Measurements from ENCODE around the gene PLEKHG4B. TPM values are rescaled to one million over a fixed set of nuclear protein-coding genes. Genes with fewer than 3 reads are reported as not detected.
"Not testable (repeated sequence)": the region's sequence is repeated elsewhere in the genome, so short reads cannot be mapped to it uniquely, and the experiment has no call there.

The PLEKHG4B gene
- polyA plus RNA-seq, 1 donor from 2014 or later: not detected

- H3K4me3 Mint-ChIP-seq: no peak overlapping the region
- no peaks in the 10 kb centered on the region for H3K9me3 Mint-ChIP-seq
- peaks cover 4% of the 10 kb centered on the region for H3K36me3 Mint-ChIP-seq
- H3K4me1 Mint-ChIP-seq: peaks cover 0 to 7% (median 6%) of the 10 kb centered on the region in 3 donors
- no peaks in the 10 kb centered on the region for H3K27me3 Mint-ChIP-seq
- no peak overlapping the region for H3K27ac Mint-ChIP-seq
Observed at GRCh38 chr5:201672-202071, 109.7 kb downstream of the PLEKHG4B start.

- H3K4me3 Mint-ChIP-seq: no peak overlapping the region
- H3K27ac Mint-ChIP-seq: no peak overlapping the region
- no peaks in the 10 kb centered on the region for H3K9me3 Mint-ChIP-seq
Observed at GRCh38 chr5:203246-203930, 111.4 kb downstream of the PLEKHG4B start.

DNA sequence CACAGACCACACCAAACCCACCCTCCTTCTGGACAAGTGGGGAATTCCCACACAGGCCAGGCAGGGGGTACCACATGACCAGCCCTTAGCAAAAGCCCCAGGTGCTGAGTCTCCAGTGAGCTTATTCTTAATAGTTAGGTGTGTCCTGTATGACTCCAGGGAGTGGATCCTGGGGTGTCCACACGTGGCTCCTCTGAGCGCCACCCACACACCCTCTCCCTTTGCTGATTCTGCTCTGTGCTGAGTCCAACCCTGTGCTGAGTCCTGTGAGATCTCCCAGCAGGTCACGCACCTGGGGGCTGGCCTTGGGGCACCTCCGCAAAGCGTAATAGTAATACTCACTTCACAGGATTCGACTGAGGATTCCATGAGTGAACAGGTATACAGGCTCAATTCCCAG, 112.0 kb downstream of the PLEKHG4B start:
- no peak overlapping the region for H3K27ac Mint-ChIP-seq
- H3K4me1 Mint-ChIP-seq: peaks cover 0 to 10% (median 8%) of the 10 kb centered on the region in 3 donors
- H3K4me3 Mint-ChIP-seq: no peak overlapping the region
- H3K36me3 Mint-ChIP-seq: peaks cover 4% of the 10 kb centered on the region
- no peaks in the 10 kb centered on the region for H3K27me3 Mint-ChIP-seq
- no peaks in the 10 kb centered on the region for H3K9me3 Mint-ChIP-seq

More at GRCh38 chr5:203246-203930, 111.4 kb downstream of the PLEKHG4B start:
- Mint-ChIP-seq H3K27me3 (no peaks in the 10 kb centered on the region), H3K36me3 (peaks cover 4% of the 10 kb centered on the region), H3K4me1 (peaks cover 0 to 10% (median 8%) of the 10 kb centered on the region in 3 donors)

- Mint-ChIP-seq H3K36me3 (peaks cover 4% of the 10 kb centered on the region), H3K9me3 (no peaks in the 10 kb centered on the region), H3K4me1 (peaks cover under 1 to 10% (median 8%) of the 10 kb centered on the region in 3 donors), H3K27ac (peak overlapping the region in 1 of 3 donors; percentile 73), H3K4me3 (no peak overlapping the region), H3K27me3 (no peaks in the 10 kb centered on the region)
Observed at GRCh38 chr5:204462-204861, 112.5 kb downstream of the PLEKHG4B start.

- Mint-ChIP-seq H3K27ac (peak overlapping the region in 2 of 3 donors; percentile 39 to 73), H3K9me3 (no peaks in the 10 kb centered on the region), H3K4me1 (peaks cover 7 to 16% (median 14%) of the 10 kb centered on the region in 3 donors), H3K4me3 (peak overlapping the region in 1 of 4 donors; percentile 28), H3K27me3 (no peaks in the 10 kb centered on the region), H3K36me3 (peaks cover 5% of the 10 kb centered on the region)
Observed at GRCh38 chr5:204966-205670, 113.2 kb downstream of the PLEKHG4B start.

- H3K36me3 Mint-ChIP-seq: peaks cover 5% of the 10 kb centered on the region
- H3K27ac Mint-ChIP-seq: no peak overlapping the region
- peaks cover 10 to 14% (median 12%) of the 10 kb centered on the region in 3 donors for H3K4me1 Mint-ChIP-seq
- no peaks in the 10 kb centered on the region for H3K9me3 Mint-ChIP-seq
- no peak overlapping the region for H3K4me3 Mint-ChIP-seq
- H3K27me3 Mint-ChIP-seq: no peaks in the 10 kb centered on the region
Observed at GRCh38 chr5:206406-206805, 114.4 kb downstream of the PLEKHG4B start.

- Mint-ChIP-seq H3K27me3 (no peaks in the 10 kb centered on the region), H3K9me3 (no peaks in the 10 kb centered on the region), H3K4me3 (no peak overlapping the region), H3K36me3 (peaks cover 5% of the 10 kb centered on the region), H3K4me1 (peaks cover 10 to 12% (median 11%) of the 10 kb centered on the region in 3 donors), H3K27ac (no peak overlapping the region)
Observed at GRCh38 chr5:206927-207536, 115.1 kb downstream of the PLEKHG4B start.

GRCh38 chr5:207599-207998, 115.6 kb downstream of the PLEKHG4B start:
- Mint-ChIP-seq H3K4me3 (no peak overlapping the region), H3K36me3 (peaks cover 5% of the 10 kb centered on the region), H3K27ac (no peak overlapping the region), H3K9me3 (no peaks in the 10 kb centered on the region), H3K4me1 (peaks cover 10 to 12% (median 11%) of the 10 kb centered on the region in 3 donors), H3K27me3 (no peaks in the 10 kb centered on the region)

DNA sequence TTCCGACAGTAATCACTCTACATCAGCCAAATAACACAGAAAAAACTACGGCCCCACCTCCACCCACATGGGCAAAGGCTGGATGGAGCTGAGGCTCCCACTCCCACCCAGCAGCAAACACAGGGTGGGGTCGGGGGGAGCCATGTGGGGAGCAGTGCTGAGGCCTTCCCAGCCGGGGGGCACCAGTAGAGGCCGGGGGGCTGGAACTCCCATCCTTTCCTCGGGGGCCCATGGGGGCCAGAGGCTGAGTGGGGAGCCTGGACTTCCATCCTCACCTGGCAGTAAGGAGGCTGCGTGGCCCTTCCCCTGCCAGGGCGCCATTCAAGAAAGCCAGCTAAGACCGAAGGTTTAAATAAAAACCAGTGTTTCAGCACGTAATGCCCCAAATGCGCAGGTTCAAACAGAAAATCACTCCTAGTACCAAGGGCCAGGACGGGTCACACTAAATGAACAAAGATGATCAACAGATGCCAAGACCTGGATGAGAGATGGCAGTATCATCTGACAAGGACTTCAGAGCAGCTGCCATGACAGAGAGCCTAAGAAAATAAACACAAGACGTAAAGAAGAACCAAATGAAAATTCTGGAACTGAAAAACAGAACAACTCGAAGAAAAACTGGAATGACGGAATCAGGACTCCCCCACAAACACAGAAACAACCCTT, 116.6 kb downstream of the PLEKHG4B start:
- Mint-ChIP-seq H3K4me1 (peaks cover 10 to 12% (median 12%) of the 10 kb centered on the region in 3 donors), H3K27ac (no peak overlapping the region), H3K27me3 (no peaks in the 10 kb centered on the region), H3K9me3 (no peaks in the 10 kb centered on the region), H3K36me3 (peaks cover 4% of the 10 kb centered on the region), H3K4me3 (peak overlapping the region in 2 of 4 donors; percentile 45 to 55)

GRCh38 chr5:213803-214395, 121.9 kb downstream of the PLEKHG4B start:
- peak overlapping the region in 2 of 3 donors; percentile 69 to 96 for H3K27ac Mint-ChIP-seq

GRCh38 chr5:215256-215655, 123.3 kb downstream of the PLEKHG4B start:
- Mint-ChIP-seq H3K4me3 (peak overlapping the region in 3 of 4 donors; percentile 24 to 79 (median 72)), H3K27ac (peak overlapping the region in 1 of 3 donors; percentile 69), H3K4me1 (peaks cover 19 to 32% (median 31%) of the 10 kb centered on the region in 3 donors)
- not testable (repeated sequence) for H3K27me3 Mint-ChIP-seq, H3K9me3 Mint-ChIP-seq, H3K36me3 Mint-ChIP-seq

More at GRCh38 chr5:213803-214395, 121.9 kb downstream of the PLEKHG4B start:
- no peaks in the 10 kb centered on the region for H3K27me3 Mint-ChIP-seq
- H3K4me3 Mint-ChIP-seq: peak overlapping the region in 2 of 4 donors; percentile 77 to 79
- peaks cover 7% of the 10 kb centered on the region for H3K36me3 Mint-ChIP-seq
- H3K9me3 Mint-ChIP-seq: no peaks in the 10 kb centered on the region
- peaks cover 23 to 34% (median 34%) of the 10 kb centered on the region in 3 donors for H3K4me1 Mint-ChIP-seq

DNA sequence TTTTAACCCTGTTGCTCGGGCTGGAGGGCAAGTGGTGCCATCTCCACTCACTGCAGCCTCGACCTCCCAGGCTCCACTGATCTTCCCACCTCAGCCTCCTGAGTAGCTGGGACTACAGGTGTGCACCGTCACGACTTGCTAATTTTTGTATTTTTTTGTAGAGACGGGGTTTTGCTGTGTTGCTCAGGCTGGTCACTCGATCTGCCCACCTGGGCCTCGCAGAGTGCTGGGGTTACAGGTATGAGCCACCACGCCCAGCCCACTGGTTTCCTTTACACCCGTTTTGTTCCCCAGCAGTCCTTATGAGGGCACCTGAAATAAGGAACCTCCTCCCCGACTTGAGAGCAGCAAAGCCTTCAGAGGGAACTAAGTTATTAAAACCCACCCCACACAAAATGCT, 124.1 kb downstream of the PLEKHG4B start:
- peak overlapping the region in 3 of 4 donors; percentile 24 to 79 (median 73) for H3K4me3 Mint-ChIP-seq

DNA sequence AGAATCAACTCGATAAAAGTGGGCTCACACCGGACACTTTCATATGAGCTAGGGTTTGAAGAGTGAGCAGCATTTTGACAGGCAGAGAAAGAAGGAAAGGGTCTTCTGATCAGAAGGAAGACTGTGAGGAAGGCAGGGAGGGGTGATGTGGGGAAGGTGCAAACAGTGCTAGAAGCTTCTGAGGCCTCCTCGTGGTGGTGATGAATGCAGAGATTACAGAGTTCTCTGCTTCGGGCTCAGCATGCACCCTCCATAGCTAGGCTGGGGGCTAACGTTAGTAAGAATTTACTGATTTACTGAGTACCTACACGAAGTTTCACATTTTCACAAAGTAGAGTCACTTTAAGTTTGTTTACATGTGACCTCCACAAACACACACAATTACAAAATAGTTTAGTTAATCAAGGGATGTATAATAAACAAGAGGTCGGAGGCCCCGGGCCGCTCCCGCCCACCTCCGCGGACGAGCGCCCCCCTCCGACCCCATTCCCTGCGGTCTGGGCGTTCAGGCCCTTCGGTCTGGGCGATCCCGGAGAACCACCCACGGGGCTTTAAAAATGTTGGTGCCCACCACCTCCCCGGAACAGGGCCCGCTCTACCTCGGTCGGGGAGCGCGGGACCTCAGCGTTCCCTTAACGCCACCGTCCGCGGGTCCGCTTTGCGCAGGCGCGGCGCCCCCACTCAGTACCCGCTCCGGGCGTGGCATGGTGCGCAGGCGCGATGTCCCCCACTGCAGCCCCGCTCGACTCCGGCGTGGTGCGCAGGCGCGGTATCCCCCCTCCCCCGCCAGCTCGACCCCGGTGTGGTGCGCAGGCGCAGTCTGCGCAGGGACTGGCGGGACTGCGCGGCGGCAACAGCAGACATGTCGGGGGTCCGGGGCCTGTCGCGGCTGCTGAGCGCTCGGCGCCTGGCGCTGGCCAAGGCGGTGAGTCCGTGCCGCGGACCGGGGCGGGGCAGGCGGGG, 125.8 kb downstream of the PLEKHG4B start, which contains the start of the genes CCDC127 and SDHA:
TSS of gene CCDC127 (minus strand) at position 660 of the 963 bp plus-strand sequence. CDS start 1,304 bp downstream, outside the sequence.
TSS of gene SDHA (plus strand) at position 827 of the 963 bp plus-strand sequence. CDS start at position 863, 36 bp downstream.
- Mint-ChIP-seq H3K4me1 (peaks cover 23 to 45% (median 42%) of the 10 kb centered on the region in 3 donors), H3K4me3 (peak within 1 kb of the TSS; percentile 93 to 98 (median 97)), H3K27ac (peak within 1 kb of the TSS; percentile 94 to 100 (median 97))
- not testable (repeated sequence) for H3K27me3 Mint-ChIP-seq, H3K36me3 Mint-ChIP-seq, H3K9me3 Mint-ChIP-seq

More for the DNA sequence above, 124.1 kb downstream of the PLEKHG4B start:
- not testable (repeated sequence) for H3K9me3 Mint-ChIP-seq, H3K36me3 Mint-ChIP-seq, H3K27me3 Mint-ChIP-seq
- peak overlapping the region in 2 of 3 donors; percentile 69 for H3K27ac Mint-ChIP-seq
- H3K4me1 Mint-ChIP-seq: peaks cover 20 to 35% (median 34%) of the 10 kb centered on the region in 3 donors

Data from IgD-negative memory B cell (primary cell).